GM12878 (cell line): ENCODE measurements around the gene UBQLN4. TPM values are rescaled to one million over a fixed set of nuclear protein-coding genes. Genes with fewer than 3 reads are reported as not detected.

Experiments
- ATAC-seq: fragments of 200-7000 bp; cut with Tn5 transposase; 3 replicates; pipeline ENCODE4 v1.9.1; 2020; ENCODE audit warnings: mild to moderate bottlenecking, moderate library complexity
- BruUV-seq: library from RNA; stranded (reverse); fragments of 400-500 nt; replicated peaks from 2 replicates; lab custom pipeline; 2021; lab: Mats Ljungman, UMichigan
- CTCF ChIA-PET: fragments of 300-600 bp; sonication (Branson Sonifier 250); formaldehyde crosslinking; extraction: SDS; loops from one replicate; lab custom pipeline; 2021; ENCODE audit warnings: inconsistent platforms; lab: Yijun Ruan, JAX
- POLR2A ChIA-PET: fragments of 350-600 bp; formaldehyde crosslinking; extraction: SDS; loops from one replicate; lab custom pipeline; 2021; ENCODE audit warnings: inconsistent platforms; lab: Charles Lee
- RAD21 ChIA-PET: fragments of 300-600 bp; sonication (Branson Sonifier 250); formaldehyde crosslinking; loops from one replicate; lab custom pipeline; 2023; ENCODE audit warnings: antibody characterized with exemption; ENCODE audit not compliant: unreplicated experiment; lab: Charles Lee
- SMC1A ChIA-PET: fragments of 300-600 bp; sonication (Branson Sonifier 250); formaldehyde crosslinking; loops from one replicate; lab custom pipeline; 2023; ENCODE audit not compliant: unreplicated experiment, uncharacterized antibody; lab: Charles Lee
- DNase-seq: peaks from one replicate; pipeline ENCODE4 v3.0.0-alpha.2; 2011; ENCODE audit warnings: low read depth, low spot score
- FAIRE-seq: peaks from 3 replicates; lab custom pipeline; 2011; peaks lifted over from hg19 to GRCh38; lab: Jason Lieb, UNC
- H2AFZ ChIP-seq: 2 replicates; pipeline ENCODE4 v1.6.0; 2011; ENCODE audit warnings: low read depth, low read length, control low read depth; ENCODE audit not compliant: control insufficient read depth
- H3K27ac ChIP-seq: 2 replicates; pipeline ENCODE4 v1.5.1; 2011; ENCODE audit warnings: control low read depth; ENCODE audit not compliant: control insufficient read depth, insufficient read depth
- H3K27me3 ChIP-seq, 2 experiments: replicated peaks in 1 of 2; 2 replicates each; pipeline versions ENCODE4 v1.6.0 to v1.6.1; 2011; ENCODE audit warnings: low read length in 1 of 2; ENCODE audit not compliant: control insufficient read depth in 2 of 2, insufficient read depth in 2 of 2
- H3K36me3 ChIP-seq, 2 experiments: 2 replicates each; pipeline ENCODE4 v1.5.1; 2011; ENCODE audit warnings: low read length in 1 of 2; ENCODE audit not compliant: control insufficient read depth in 2 of 2, insufficient read depth in 2 of 2
- H3K4me1 ChIP-seq: 2 replicates; pipeline ENCODE4 v1.6.1; 2011; ENCODE audit warnings: mild to moderate bottlenecking, low read length, moderate library complexity, mixed read lengths; ENCODE audit not compliant: control insufficient read depth, insufficient read depth
- H3K4me2 ChIP-seq: 2 replicates; pipeline ENCODE4 v1.6.0; 2011; ENCODE audit warnings: control low read depth; ENCODE audit not compliant: control insufficient read depth, insufficient read depth
- H3K4me3 ChIP-seq: fragments of 200-600 bp; sonication (generic); 2 replicates; pipeline ENCODE4 v1.5.1; 2016
- H3K79me2 ChIP-seq: 2 replicates; pipeline ENCODE4 v1.6.0; 2011; ENCODE audit warnings: low read length; ENCODE audit not compliant: control insufficient read depth, insufficient read depth
- H3K9ac ChIP-seq: 2 replicates; pipeline ENCODE4 v1.8.0; 2011; ENCODE audit warnings: low read length, control low read depth, mixed read lengths; ENCODE audit not compliant: control insufficient read depth, insufficient read depth
- H3K9me3 ChIP-seq: replicated peaks from 3 replicates; pipeline ENCODE4 v1.5.1; 2011; ENCODE audit warnings: mild to moderate bottlenecking, low read length; ENCODE audit not compliant: control insufficient read depth, insufficient read depth
- H4K20me1 ChIP-seq: 2 replicates; pipeline ENCODE4 v1.6.0; 2011; ENCODE audit not compliant: control insufficient read depth, insufficient read depth
- ASH2L ChIP-seq: fragments of 300-600, 200-600 bp; sonication (generic); IDR thresholded peaks from 2 replicates; pipeline ENCODE4 v1.6.1; 2017; ENCODE audit warnings: low read depth, mild to moderate bottlenecking, borderline replicate concordance
- CHD1 ChIP-seq: IDR thresholded peaks from 2 replicates; pipeline ENCODE4 v1.6.1; 2012; ENCODE audit warnings: low read depth, low read length, improper control_type of control experiment
- CHD2 ChIP-seq: IDR thresholded peaks from 2 replicates; pipeline ENCODE4 v1.6.1; 2011; ENCODE audit warnings: low read depth, low read length, improper control_type of control experiment, borderline replicate concordance
- CREM ChIP-seq: IDR thresholded peaks from 2 replicates; pipeline ENCODE4 v1.6.1; 2014; ENCODE audit warnings: antibody characterized with exemption, low read depth
- DPF2 ChIP-seq: fragments of 450-650 bp; IDR thresholded peaks from 2 replicates; pipeline ENCODE4 v1.6.1; 2017; ENCODE audit warnings: mild to moderate bottlenecking
- EED ChIP-seq: sonication (generic); IDR thresholded peaks from 2 replicates; pipeline ENCODE4 v1.6.1; 2016; ENCODE audit warnings: antibody characterized with exemption, low read depth
- ETV6 ChIP-seq, 2 experiments: fragments of 450-650 bp in 1 of 2; IDR thresholded peaks in 1 of 2; conservative IDR thresholded peaks in 1 of 2; 2 replicates each; pipeline ENCODE4 v1.6.1; 2014; ENCODE audit warnings: antibody characterized with exemption in 1 of 2, borderline replicate concordance in 1 of 2, low read depth in 1 of 2, mild to moderate bottlenecking in 1 of 2, moderate library complexity in 1 of 2
- FOXM1 ChIP-seq: IDR thresholded peaks from 2 replicates; pipeline ENCODE4 v1.6.1; 2012; ENCODE audit warnings: low read depth, mild to moderate bottlenecking, inconsistent platforms, low read length, moderate library complexity
- KAT2A ChIP-seq: conservative IDR thresholded peaks from 2 replicates; pipeline ENCODE4 v1.6.1; 2011; ENCODE audit warnings: low read depth, low read length; ENCODE audit not compliant: control insufficient read depth
- LARP7 ChIP-seq: fragments of 450-650 bp; IDR thresholded peaks from 2 replicates; pipeline ENCODE4 v1.6.1; 2017; ENCODE audit warnings: mild to moderate bottlenecking
- MTA3 ChIP-seq: IDR thresholded peaks from 2 replicates; pipeline ENCODE4 v1.6.1; 2012; ENCODE audit warnings: low read length, inconsistent platforms, borderline replicate concordance
- MXI1 ChIP-seq: fragments of 150-350 bp; IDR thresholded peaks from 2 replicates; pipeline ENCODE4 v1.6.1; 2011; ENCODE audit warnings: low read depth, mild to moderate bottlenecking, inconsistent platforms, low read length, improper control_type of control experiment
- NFXL1 ChIP-seq: fragments of 450-650 bp; IDR thresholded peaks from 2 replicates; pipeline ENCODE4 v1.6.1; 2017; ENCODE audit warnings: antibody characterized with exemption, mild to moderate bottlenecking, borderline replicate concordance
- PAX5 ChIP-seq: IDR thresholded peaks from 2 replicates; pipeline ENCODE4 v1.6.1; 2011; ENCODE audit warnings: low read depth, low read length, borderline replicate concordance
- PML ChIP-seq: IDR thresholded peaks from 2 replicates; pipeline ENCODE4 v1.6.1; 2012; ENCODE audit warnings: low read length, inconsistent platforms
- RUNX3 ChIP-seq: IDR thresholded peaks from 2 replicates; pipeline ENCODE4 v1.6.1; 2012; ENCODE audit warnings: low read length, inconsistent platforms
- STAT3 ChIP-seq: IDR thresholded peaks from 2 replicates; pipeline ENCODE4 v1.6.1; 2011; ENCODE audit warnings: low read depth, low read length, improper control_type of control experiment
- TCF3 ChIP-seq: IDR thresholded peaks from 2 replicates; pipeline ENCODE4 v1.6.1; 2012; ENCODE audit warnings: low read depth, mild to moderate bottlenecking, low read length, borderline replicate concordance; ENCODE audit not compliant: insufficient read depth
- ZNF217 ChIP-seq: fragments of 450-650 bp; IDR thresholded peaks from 2 replicates; pipeline ENCODE4 v1.6.1; 2017; ENCODE audit warnings: antibody characterized with exemption, mild to moderate bottlenecking
- ZNF24 ChIP-seq: fragments of 450-650 bp; IDR thresholded peaks from 2 replicates; pipeline ENCODE4 v1.6.1; 2017; ENCODE audit warnings: antibody characterized with exemption, mild to moderate bottlenecking
- ZSCAN29 ChIP-seq: fragments of 450-650 bp; IDR thresholded peaks from 2 replicates; pipeline ENCODE4 v1.6.1; 2017; ENCODE audit warnings: mild to moderate bottlenecking, moderate library complexity
- WGBS: methylation state at CpG from one replicate; pipeline ENCODE4 v1.1.6; 2016; ENCODE audit warnings: low lambda C conversion rate; ENCODE audit not compliant: insufficient replicate concordance, insufficient coverage; ENCODE audit errors: missing lambda C conversion rate; 5-methylcytosine and 5-hydroxymethylcytosine counted together
- in situ Hi-C: fragments of 300-500 bp; cut with MboI; formaldehyde crosslinking; loops from 9 replicates; pipeline ENCODE4 v1.14.3; 2018; ENCODE audit warnings: mixed read lengths
- intact Hi-C: fragments of 100-400 bp; cut with micrococcal nuclease; formaldehyde crosslinking; loops from one replicate; pipeline ENCODE4 v1.14.2; 2022; ENCODE audit not compliant: unreplicated experiment
- polyA plus RNA-seq, 11 experiments: library from polyadenylated mRNA; depleted of rRNA in 4 of 11; unstranded in 6 of 11; stranded (reverse) in 5 of 11; fragments of >200 nt; fragmentation: Nextera tagmentation in 4 of 11; fragmentation: Illumina TruSeq in 1 of 11; extraction: Ambion mirVana in 4 of 11; extraction: Trizol in 1 of 11; gene quantifications; 1 replicate in 1 of 11; 2 replicates in 10 of 11; pipeline versions ENCODE4 v1.2.1 to v1.2.3, GENCODE V29; 2011 to 2016; ENCODE audit warnings: inconsistent platforms in 2 of 11, missing spikeins in 2 of 11, low read depth in 1 of 11
- total RNA-seq, 4 experiments: library from RNA; depleted of rRNA in 3 of 4; stranded (reverse); fragments of >200 nt in 3 of 4; fragmentation: Illumina TruSeq in 1 of 4; extraction: Trizol in 1 of 4; gene quantifications; 2 replicates each; pipeline versions ENCODE4 v1.2.1 to v1.2.3, GENCODE V29; 2013 to 2021
- TF ChIP-seq, protein P1 (sequence below): fragments of 450-650 bp; formaldehyde crosslinking; IDR thresholded peaks from 2 replicates; pipeline ENCODE4 v1.5.0; 2022; ENCODE audit warnings: mild to moderate bottlenecking, missing genetic modification characterization

UBQLN4 gene
- total and polyA plus RNA-seq, 10 of the 15 experiments (the other 5 are each of a cell fraction or from before 2014, with no cell fraction given): 10.0 to 44.6 (median 19.7) TPM

DNA sequence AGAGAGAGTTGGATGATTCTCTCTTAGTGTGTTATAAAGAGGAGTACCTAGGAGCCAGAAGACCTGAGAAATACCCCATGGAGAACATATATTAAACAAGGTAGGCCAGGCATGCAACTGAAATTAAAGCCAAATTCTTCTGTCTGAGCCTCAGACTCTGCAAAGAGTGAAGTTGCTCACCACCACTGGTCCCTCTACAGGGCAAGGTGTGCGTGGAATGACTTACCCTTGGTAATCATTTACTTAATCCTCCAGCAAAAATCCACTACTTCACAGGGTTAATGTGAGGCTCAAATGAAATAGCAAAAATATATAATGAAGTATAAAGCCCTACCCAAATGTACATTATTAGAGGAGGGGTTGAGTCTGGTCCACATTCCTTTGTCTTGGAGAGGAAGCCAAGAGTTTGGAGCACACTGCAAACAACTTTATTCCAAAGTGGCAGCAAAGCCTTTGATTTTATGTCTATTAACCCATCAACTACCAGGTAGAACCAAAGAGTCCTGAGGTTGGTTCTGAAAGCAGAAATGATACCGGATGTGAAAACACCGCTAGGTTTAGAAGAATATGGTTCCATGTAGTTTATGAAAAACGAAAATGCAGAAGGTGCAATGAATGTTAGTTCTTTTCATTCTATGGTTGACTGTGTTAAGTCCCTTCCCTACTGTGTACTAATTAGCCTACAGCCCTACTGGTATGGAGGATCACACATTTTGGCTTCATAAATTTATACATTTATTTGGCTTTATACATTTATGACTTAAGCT lies 41.4 kb downstream of the UBQLN4 start:
- ATAC-seq (peak; percentile 96), DNase-seq (peak; percentile 70), FAIRE-seq (peak; percentile 97)
- Histone ChIP-seq H3K9me3 (no peaks in the 10 kb centered on the region), H3K4me1 (peaks cover 31% of the 10 kb centered on the region), H2AFZ (no peak overlapping the region), H3K9ac (no peak overlapping the region), H4K20me1 (no peaks in the 10 kb centered on the region), H3K79me2 (no peaks in the 10 kb centered on the region), H3K27me3 (no peaks in the 10 kb centered on the region), H3K4me3 (no peak overlapping the region), H3K36me3 (peaks cover 15 to 28% of the 10 kb centered on the region in 2 experiments), H3K4me2 (peak overlapping the region; percentile 72), H3K27ac (peak overlapping the region; percentile 53; the same call in 1 of the 2 replicates)
- SMC1A ChIA-PET: interaction anchor here (1.5 to 1.7 kb wide), 2 partner anchors 8 to 10 kb away, joined by 3 to 6 read pairs; no protein-coding TSS in a partner anchor
- in situ Hi-C loops (no loop called here), intact Hi-C loops (loop anchor here (2.0 kb wide), 2 partner anchors 41 to 77 kb away; partner anchors contain the start of genes KHDC4 and UBQLN4)
- RAD21 ChIA-PET: interaction anchor here (0.6 to 1.2 kb wide), 3 partner anchors 45 to 74 kb away, joined by 3 to 6 read pairs (median 3); no protein-coding TSS in a partner anchor
- 24% methylated on average over 4 of the region's 4 CpGs for WGBS
- POLR2A ChIA-PET: no interaction called here
- BruUV-seq: TSS peak; percentile 25
- CTCF ChIA-PET: interaction anchor here (1.2 to 2.5 kb wide), 4 partner anchors 22 to 74 kb away, joined by 3 to 11 read pairs (median 5); no protein-coding TSS in a partner anchor
- TF ChIP-seq TCF3 (no peak), PML (peak; percentile 47; the same call in 1 of the 2 replicates), CHD1 (0 out of 2 replicates have a peak, but pooled peaks have one; percentile 30), ETV6 (conservative IDR thresholded peaks at IDR 0.05 in 1 of 2, IDR thresholded peaks at IDR 0.05 in 1 of 2; ENCODE audit: borderline replicate concordance in 1 of 2, low read depth in 1 of 2) (peak in 1 of 2 experiments; percentile 88; a peak in 1 of 4 replicates), LARP7 (no peak), ZNF24 (0 out of 2 replicates have a peak, but pooled peaks have one; percentile 40), ZSCAN29 (no peak), CHD2 (no peak; the same call in 1 of the 2 replicates), EED (no peak), FOXM1 (peak; percentile 47; the same call in 1 of the 2 replicates), PAX5 (0 out of 2 replicates have a peak, but pooled peaks have one; percentile 11), STAT3 (no peak), RUNX3 (peak; percentile 86), MXI1 (0 out of 2 replicates have a peak, but pooled peaks have one; percentile 16), NFXL1 (no peak), ASH2L (no peak), MTA3 (0 out of 2 replicates have a peak, but pooled peaks have one; percentile 63), CREM (peak; percentile 42), DPF2 (peak; percentile 85), ZNF217 (0 out of 2 replicates have a peak, but pooled peaks have one; percentile 22), KAT2A (no peak)
- TF ChIP-seq, protein P1, sequence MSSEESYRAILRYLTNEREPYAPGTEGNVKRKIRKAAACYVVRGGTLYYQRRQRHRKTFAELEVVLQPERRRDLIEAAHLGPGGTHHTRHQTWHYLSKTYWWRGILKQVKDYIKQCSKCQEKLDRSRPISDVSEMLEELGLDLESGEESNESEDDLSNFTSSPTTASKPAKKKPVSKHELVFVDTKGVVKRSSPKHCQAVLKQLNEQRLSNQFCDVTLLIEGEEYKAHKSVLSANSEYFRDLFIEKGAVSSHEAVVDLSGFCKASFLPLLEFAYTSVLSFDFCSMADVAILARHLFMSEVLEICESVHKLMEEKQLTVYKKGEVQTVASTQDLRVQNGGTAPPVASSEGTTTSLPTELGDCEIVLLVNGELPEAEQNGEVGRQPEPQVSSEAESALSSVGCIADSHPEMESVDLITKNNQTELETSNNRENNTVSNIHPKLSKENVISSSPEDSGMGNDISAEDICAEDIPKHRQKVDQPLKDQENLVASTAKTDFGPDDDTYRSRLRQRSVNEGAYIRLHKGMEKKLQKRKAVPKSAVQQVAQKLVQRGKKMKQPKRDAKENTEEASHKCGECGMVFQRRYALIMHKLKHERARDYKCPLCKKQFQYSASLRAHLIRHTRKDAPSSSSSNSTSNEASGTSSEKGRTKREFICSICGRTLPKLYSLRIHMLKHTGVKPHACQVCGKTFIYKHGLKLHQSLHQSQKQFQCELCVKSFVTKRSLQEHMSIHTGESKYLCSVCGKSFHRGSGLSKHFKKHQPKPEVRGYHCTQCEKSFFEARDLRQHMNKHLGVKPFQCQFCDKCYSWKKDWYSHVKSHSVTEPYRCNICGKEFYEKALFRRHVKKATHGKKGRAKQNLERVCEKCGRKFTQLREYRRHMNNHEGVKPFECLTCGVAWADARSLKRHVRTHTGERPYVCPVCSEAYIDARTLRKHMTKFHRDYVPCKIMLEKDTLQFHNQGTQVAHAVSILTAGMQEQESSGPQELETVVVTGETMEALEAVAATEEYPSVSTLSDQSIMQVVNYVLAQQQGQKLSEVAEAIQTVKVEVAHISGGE: no peak
